Hepatocyte (in vitro differentiated cells): ENCODE results near the gene FADS3.

Source experiments
- CTCF ChIP-seq: fragments of 200-600 bp; sonication (generic); IDR thresholded peaks from 2 replicates; pipeline ENCODE4 v1.5.1; 2016; ENCODE audit warnings: antibody characterized with exemption, mild to moderate bottlenecking; ENCODE audit not compliant: poor library complexity
- EZH2 ChIP-seq: fragments of 200-600 bp; sonication (generic); IDR thresholded peaks from 2 replicates; pipeline ENCODE4 v1.6.1; 2016; ENCODE audit warnings: antibody characterized with exemption, mild to moderate bottlenecking, borderline replicate concordance

- TF ChIP-seq EZH2 (no peak), CTCF (no peak)
These were observed 2.8 kb downstream of the FADS3 start for GRCh38 chr11:61888590-61888989.
